ENCODE results near the gene DDX1.
"Not testable (repeated sequence)": the region's sequence is repeated elsewhere in the genome, so short reads cannot be mapped to it uniquely, and the experiment has no call there.

The DDX1 gene

GRCh38 chr2:15666861-15667808, 75.5 kb downstream of the DDX1 start:
- DNase-seq = no peak

GRCh38 chr2:15667809-15668556, 76.3 kb downstream of the DDX1 start:
- no peak for DNase-seq

GRCh38 chr2:15668611-15669305, 77.1 kb downstream of the DDX1 start:
- no peak for DNase-seq

GRCh38 chr2:15669375-15669910, 77.8 kb downstream of the DDX1 start:
- no peak for DNase-seq

GRCh38 chr2:15670469-15670868, 78.8 kb downstream of the DDX1 start:
- no peak for DNase-seq

GRCh38 chr2:15670981-15671380, 79.3 kb downstream of the DDX1 start:
- DNase-seq = no peak

- DNase-seq = no peak
Measured at GRCh38 chr2:15671409-15671808, 79.7 kb downstream of the DDX1 start.

GRCh38 chr2:15671842-15672815, 80.5 kb downstream of the DDX1 start:
- DNase-seq = no peak

- no peak for DNase-seq
Measured at GRCh38 chr2:15672961-15673918, 81.6 kb downstream of the DDX1 start.

GRCh38 chr2:15673919-15674636, 82.4 kb downstream of the DDX1 start:
- no peak for DNase-seq

GRCh38 chr2:15674637-15675455, 83.2 kb downstream of the DDX1 start:
- DNase-seq = no peak

- DNase-seq = no peak
Measured at GRCh38 chr2:15675456-15676195, 84.0 kb downstream of the DDX1 start.

- DNase-seq = no peak
Measured at GRCh38 chr2:15677141-15677843, 85.6 kb downstream of the DDX1 start.

GRCh38 chr2:15678346-15678745, 86.7 kb downstream of the DDX1 start:
- DNase-seq = no peak

GRCh38 chr2:15678909-15679308, 87.2 kb downstream of the DDX1 start:
- no peak for DNase-seq

GRCh38 chr2:15679386-15679924, 87.8 kb downstream of the DDX1 start:
- no peak for DNase-seq

- DNase-seq = not testable (repeated sequence)
Measured at GRCh38 chr2:15680132-15680531, 88.5 kb downstream of the DDX1 start.
